ENCODE measurements around the gene POU3F2. TPM values are rescaled to one million over a fixed set of nuclear protein-coding genes. Genes with fewer than 3 reads are reported as not detected.

The POU3F2 gene
- total and polyA plus RNA-seq, 9 of the 15 experiments (the other 6 are each of a cell fraction or from before 2014, with no cell fraction given): 0.08 to 0.46 (median 0.36) TPM

DNA sequence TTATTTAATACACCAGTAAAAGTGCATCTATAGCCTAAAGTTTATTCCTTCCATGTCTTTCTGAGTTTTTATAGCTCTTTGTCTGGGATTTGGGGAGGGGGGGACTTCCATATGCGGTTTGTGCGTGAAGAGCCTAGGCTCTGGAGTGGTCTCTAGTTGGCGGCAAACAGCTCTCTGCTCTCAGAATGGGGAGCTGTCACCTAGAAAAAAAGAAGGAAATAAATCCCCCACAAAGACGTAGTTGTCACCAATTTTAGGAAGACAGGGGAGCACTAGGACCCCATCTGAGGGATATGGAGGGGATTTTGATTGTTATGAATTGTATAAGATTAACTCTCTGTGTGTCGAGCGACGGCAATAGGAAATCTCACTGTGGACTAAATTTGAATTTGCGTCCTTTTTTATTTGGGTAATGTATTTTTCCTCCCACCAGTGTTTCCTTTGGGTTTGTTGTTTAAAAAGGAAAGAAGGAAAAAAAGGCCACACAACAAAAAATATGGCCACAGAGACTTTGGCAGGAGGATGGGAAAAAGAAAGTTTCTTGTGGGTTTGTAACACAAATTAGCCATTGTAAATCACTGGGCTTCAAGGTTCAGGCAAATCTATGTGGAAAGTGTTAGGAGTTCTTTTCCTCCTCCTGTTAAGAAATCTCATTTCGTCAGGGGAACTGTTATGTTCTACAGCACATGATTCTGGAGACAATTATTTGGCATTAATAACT is 7.4 kb downstream of the POU3F2 start:
- ATAC-seq (no peak), FAIRE-seq (no peak), DNase-seq (ENCODE audit: extremely low read depth in 1 of 4, low spot score in 3 of 4) (no peak)
- Histone ChIP-seq H4K20me1 (replicated peaks; ENCODE audit: control insufficient read depth, insufficient read depth, low read length) (no peaks in the 10 kb centered on the region), H3K9me3 (replicated peaks; ENCODE audit: control insufficient read depth, insufficient read depth, low read depth, low read length) (no peaks in the 10 kb centered on the region; the same call in 1 of the 2 replicates), H3K36me3 (ENCODE audit: control insufficient read depth, insufficient read depth, low read length) (no peaks in the 10 kb centered on the region), H3K4me2 (ENCODE audit: insufficient read depth, low read length) (no peak overlapping the region), H3K27ac (ENCODE audit: extremely low read depth, low read depth, low read length) (no peak overlapping the region), H3K79me2 (ENCODE audit: control insufficient read depth, insufficient read depth, low read length) (no peaks in the 10 kb centered on the region; the same call in 2 of the 3 replicates), H3K9ac (ENCODE audit: insufficient read depth in 1 of 2, low read depth in 2 of 2, low read length in 2 of 2) (no peak overlapping the region), H3K4me3 (no peak overlapping the region), H2AFZ (ENCODE audit: low read depth, low read length) (no peak overlapping the region), H3K9me1 (ENCODE audit: control insufficient read depth, insufficient read depth, low read length) (no peaks in the 10 kb centered on the region), H3K27me3 (ENCODE audit: control insufficient read depth in 2 of 2, insufficient read depth in 2 of 2, low read length in 2 of 2) (peaks cover 0 to 15% of the 10 kb centered on the region in 2 experiments; a peak in 2 of 5 replicates), H3K4me1 (replicated peaks in 1 of 2; ENCODE audit: control insufficient read depth in 2 of 2, insufficient read depth in 2 of 2, low read length in 2 of 2) (peaks cover 0 to 8% of the 10 kb centered on the region in 2 experiments; a peak in 2 of 5 replicates)
- WGBS (ENCODE audit: insufficient coverage, low coverage, missing lambda C conversion rate): 22% methylated on average over 6 of the region's 9 CpGs
- intact Hi-C loops (cut with micrococcal nuclease): no loop called here
- CTCF ChIA-PET (ENCODE audit: low intra/inter-chr PET ratio): no interaction called here
- no TSS peak for BruUV-seq (replicated peaks)
- in situ Hi-C loops (cut with MboI): no loop called here
- POLR2A ChIA-PET: no interaction called here
- TF ChIP-seq ZNF445 (CRISPR knock-in tag; IDR thresholded peaks at IDR 0.05; ENCODE audit: low read depth) (no peak), MBD2 (IDR thresholded peaks at IDR 0.05; ENCODE audit: borderline replicate concordance, low read depth) (no peak), ZNF584 (CRISPR knock-in tag; IDR thresholded peaks at IDR 0.05; ENCODE audit: low read depth) (no peak), CEBPG (CRISPR knock-in tag; IDR thresholded peaks at IDR 0.05) (no peak), CEBPG (tag; conservative IDR thresholded peaks at IDR 0.05 in 1 of 2, IDR thresholded peaks at IDR 0.05 in 1 of 2) (no peak), NCOA4 (IDR thresholded peaks at IDR 0.05; ENCODE audit: partially characterized antibody) (no peak), DMBX1 (CRISPR knock-in tag; IDR thresholded peaks at IDR 0.05; ENCODE audit: borderline replicate concordance) (no peak), ZNF165 (CRISPR knock-in tag; IDR thresholded peaks at IDR 0.05; ENCODE audit: borderline replicate concordance) (no peak), TCF7 (IDR thresholded peaks at IDR 0.05; ENCODE audit: borderline replicate concordance) (no peak), MEF2D (tag; conservative IDR thresholded peaks at IDR 0.05; ENCODE audit: low read depth) (no peak), BCLAF1 (IDR thresholded peaks at IDR 0.05; ENCODE audit: borderline replicate concordance in 1 of 2, control insufficient read depth in 1 of 2, low read depth in 2 of 2, low read length in 1 of 2) (no peak), ZNF785 (CRISPR knock-in tag; IDR thresholded peaks at IDR 0.05) (no peak), MYBL2 (IDR thresholded peaks at IDR 0.05; ENCODE audit: low read depth) (no peak), MYBL2 (CRISPR knock-in tag; IDR thresholded peaks at IDR 0.05; ENCODE audit: borderline replicate concordance) (no peak), ELF4 (CRISPR knock-in tag; IDR thresholded peaks at IDR 0.05) (no peak), FOXP1 (CRISPR knock-in tag; IDR thresholded peaks at IDR 0.05) (no peak)
